Activated CD4-positive, alpha-beta T cell treated with anti-CD3 and anti-CD28 coated beads for 36 hours (primary cell): ENCODE data around the gene ITPRIPL2. TPM values are rescaled to one million over a fixed set of nuclear protein-coding genes. Genes with fewer than 3 reads are reported as not detected.

ENCODE experiments used
- ATAC-seq: fragments of 200-7000 bp; cut with Tn5 transposase; one replicate; pipeline ENCODE4 v1.10.0; 2021; ENCODE audit warnings: mild to moderate bottlenecking, moderate library complexity
- CTCF ChIA-PET: fragments of 350-600 bp; sonication (Branson Sonifier 250); formaldehyde crosslinking; loops from one replicate; lab custom pipeline; 2021; ENCODE audit warnings: antibody characterized with exemption; lab: Charles Lee
- POLR2A ChIA-PET: fragments of 350-600 bp; sonication (Branson Sonifier 250); formaldehyde crosslinking; loops from one replicate; lab custom pipeline; 2021; ENCODE audit warnings: antibody characterized with exemption, inconsistent platforms; lab: Charles Lee
- DNase-seq: peaks from one replicate; pipeline ENCODE4 v3.0.0-alpha.2; 2020
- H3K27ac Mint-ChIP-seq: one replicate; pipeline ENCODE4 v1.8.0; 2021; ENCODE audit warnings: mixed read lengths
- H3K27me3 Mint-ChIP-seq: one replicate; pipeline ENCODE4 v1.8.0; 2021; ENCODE audit warnings: mixed read lengths
- H3K36me3 Mint-ChIP-seq: one replicate; pipeline ENCODE4 v1.8.0; 2021; ENCODE audit warnings: low read depth, mixed read lengths
- H3K4me1 Mint-ChIP-seq: one replicate; pipeline ENCODE4 v1.8.0; 2021; ENCODE audit warnings: mixed read lengths
- H3K4me3 Mint-ChIP-seq: one replicate; pipeline ENCODE4 v1.8.0; 2021; ENCODE audit warnings: mild to moderate bottlenecking, moderate library complexity, mixed read lengths
- H3K9me3 Mint-ChIP-seq: one replicate; pipeline ENCODE4 v1.8.0; 2021; ENCODE audit warnings: low read depth, mixed read lengths
- intact Hi-C, 2 experiments: fragments of 100-400 bp; cut with DNase I in 1 of 2; cut with micrococcal nuclease in 1 of 2; formaldehyde crosslinking; loops; one replicate each; pipeline versions ENCODE4 v1.14.2 to v1.15.1; 2022 to 2024; cut with DNase I, micrococcal nuclease
- total RNA-seq, 2 experiments: library from RNA; stranded (reverse); gene quantifications; one replicate each; pipeline ENCODE4 v1.2.3, GENCODE V29; 2021

Gene ITPRIPL2
- total RNA-seq, 2 experiments from 2014 or later = 2.4 to 4.2 TPM

DNA sequence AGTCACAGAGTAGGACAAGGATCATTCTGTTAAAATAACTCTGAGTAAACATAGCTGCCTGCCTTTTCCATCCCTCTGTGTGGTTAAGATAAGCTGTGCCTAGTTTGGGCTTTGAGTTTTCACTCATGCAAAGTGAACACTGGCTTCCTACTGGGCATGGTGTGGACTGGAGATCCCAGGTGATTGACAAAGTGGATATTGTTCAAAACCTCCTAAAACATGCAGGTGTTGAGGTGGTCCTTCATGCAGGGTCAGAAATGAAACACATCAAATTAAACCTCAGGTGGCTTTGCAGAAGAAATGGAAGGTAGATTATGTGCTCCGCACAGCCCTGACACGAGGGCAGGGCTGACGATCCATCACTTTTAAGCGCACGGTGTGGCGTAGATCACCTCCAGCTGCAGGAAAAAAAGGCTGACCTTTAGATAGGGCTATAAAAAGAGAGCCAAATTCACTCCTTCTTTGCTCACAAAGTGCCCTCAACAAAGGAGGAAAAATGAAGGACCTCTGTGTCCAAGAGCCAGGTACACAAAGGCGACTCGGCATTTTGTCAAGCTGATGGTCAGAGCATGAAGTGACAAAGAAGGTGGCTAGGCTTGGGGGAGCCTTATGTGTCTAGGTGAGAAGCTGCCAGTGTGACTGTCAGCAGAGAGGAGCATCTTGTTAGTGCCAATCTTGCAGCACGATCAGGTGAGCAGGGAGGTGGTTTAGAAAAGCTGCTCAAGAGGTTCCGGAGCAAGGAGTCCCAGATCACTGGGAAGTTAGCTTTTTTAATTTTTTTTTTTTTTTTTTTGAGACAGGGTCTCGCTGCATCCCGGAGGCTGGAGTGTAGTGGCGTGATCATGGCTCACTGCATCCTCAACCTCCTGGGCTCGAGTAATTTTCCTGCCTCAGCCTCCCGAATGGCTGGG, 19.9 kb upstream of the ITPRIPL2 start:
- ChIA-PET POLR2A (no interaction called here), CTCF (interaction anchor here (1.1 to 1.9 kb wide), 5 partner anchors 7 to 409 kb away, joined by 3 to 5 read pairs (median 4); no protein-coding TSS in a partner anchor)
- ATAC-seq (no peak), DNase-seq (no peak)
- H3K4me1 Mint-ChIP-seq = peaks cover 14% of the 10 kb centered on the region
- intact Hi-C loops = no loop called here
- H3K27ac Mint-ChIP-seq = no peak overlapping the region
- H3K4me3 Mint-ChIP-seq = no peak overlapping the region
- H3K27me3 Mint-ChIP-seq = peaks cover 12% of the 10 kb centered on the region
- peaks cover 11% of the 10 kb centered on the region for H3K9me3 Mint-ChIP-seq
- peaks cover 5% of the 10 kb centered on the region for H3K36me3 Mint-ChIP-seq

DNA sequence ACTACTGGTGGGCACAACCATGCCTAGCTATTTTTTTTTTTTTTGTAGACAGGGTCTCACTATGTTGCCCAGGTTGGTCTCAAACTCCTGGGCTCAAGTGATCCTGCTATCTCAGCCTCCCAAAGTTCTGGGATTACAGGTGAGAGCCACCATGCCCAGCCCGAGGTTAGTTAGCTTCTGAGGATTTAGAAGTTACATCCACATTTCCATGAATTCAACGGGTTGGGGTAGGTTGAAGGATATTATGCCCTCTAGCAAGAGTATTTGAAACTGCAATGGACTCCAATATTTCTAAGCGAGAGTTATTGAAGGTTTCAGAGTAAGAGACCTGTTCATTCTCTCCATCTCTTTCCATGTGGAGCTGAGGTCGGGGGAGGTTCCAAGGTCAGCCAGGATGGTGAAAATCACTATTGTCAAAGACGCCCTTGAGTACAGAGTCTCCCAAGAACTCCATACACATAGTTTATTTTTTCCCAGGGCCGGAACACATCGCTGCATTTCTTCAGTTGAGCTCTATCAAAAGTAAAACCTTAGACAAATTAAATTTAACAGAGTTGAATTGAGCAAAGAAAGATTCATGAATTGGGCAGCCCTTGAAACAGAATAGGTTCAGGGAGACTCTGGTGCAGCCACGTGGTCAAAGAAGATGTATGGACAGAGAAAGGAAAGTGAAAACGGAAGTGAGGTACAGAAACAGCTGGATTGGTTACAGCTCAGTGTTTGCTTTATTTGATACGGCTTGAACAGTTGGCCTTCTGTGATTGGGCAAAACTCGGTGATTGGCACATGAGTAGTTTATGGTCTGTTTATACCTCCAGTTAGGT, 19.0 kb upstream of the ITPRIPL2 start:
- Mint-ChIP-seq H3K4me3 (no peak overlapping the region), H3K27me3 (peaks cover 12% of the 10 kb centered on the region), H3K36me3 (peaks cover 5% of the 10 kb centered on the region), H3K9me3 (peaks cover 11% of the 10 kb centered on the region), H3K27ac (peak overlapping the region; percentile 56), H3K4me1 (peaks cover 14% of the 10 kb centered on the region)
- DNase-seq = peak; percentile 11
- intact Hi-C loops = no loop called here
- CTCF ChIA-PET = interaction anchor here (0.6 to 1.9 kb wide), 6 partner anchors 8 to 408 kb away, joined by 3 to 5 read pairs (median 4); no protein-coding TSS in a partner anchor
- POLR2A ChIA-PET = interaction anchor here (0.5 kb wide), 1 partner anchor 300 kb away, joined by 5 read pairs; no protein-coding TSS in a partner anchor
- ATAC-seq = peak; percentile 57

DNA sequence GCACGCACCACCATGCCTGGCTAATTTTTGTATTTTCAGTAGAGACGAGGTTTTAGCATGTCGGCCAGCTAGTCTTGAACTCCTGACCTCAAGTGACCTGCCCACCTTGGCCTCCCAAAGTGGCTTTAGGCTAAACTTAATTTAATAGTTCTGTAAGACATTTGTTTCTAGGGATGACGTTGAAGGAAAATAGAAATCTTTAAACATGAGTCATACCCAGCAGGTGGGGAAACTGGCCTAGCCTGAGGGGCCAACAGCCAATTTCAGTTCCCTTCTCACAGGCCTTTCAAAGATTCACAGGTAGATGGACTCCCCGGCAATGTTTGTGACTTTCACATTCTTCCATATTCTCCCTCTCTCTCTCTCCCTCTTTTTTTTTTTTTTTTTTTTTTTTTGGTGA, 18.1 kb upstream of the ITPRIPL2 start:
- H3K4me1 Mint-ChIP-seq = peaks cover 14% of the 10 kb centered on the region
- intact Hi-C loops = no loop called here
- POLR2A ChIA-PET = no interaction called here

DNA sequence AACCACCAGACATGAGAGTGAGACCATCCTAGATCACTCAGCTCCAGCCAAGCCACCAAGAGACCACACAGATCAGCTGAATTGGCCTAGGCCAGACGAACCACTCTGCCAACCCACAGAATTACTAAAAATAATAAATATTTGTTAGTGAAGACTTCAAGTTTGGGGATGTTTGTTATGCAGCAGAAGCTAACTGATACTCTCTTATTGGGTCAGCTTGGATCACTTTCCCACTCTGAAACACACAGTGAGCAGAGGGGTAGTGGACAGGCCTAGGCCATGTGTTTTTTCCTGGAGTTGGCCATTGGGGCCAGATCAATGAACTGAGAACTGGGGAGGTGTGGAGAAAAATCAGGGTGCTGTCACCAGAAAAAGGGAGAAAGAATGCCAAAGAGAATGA, 15.6 kb upstream of the ITPRIPL2 start:
- ChIA-PET POLR2A (no interaction called here), CTCF (interaction anchor here (0.7 kb wide), 1 partner anchor 84 kb away, joined by 5 read pairs; no protein-coding TSS in a partner anchor)
- ATAC-seq (no peak), DNase-seq (no peak)
- no peak overlapping the region for H3K4me3 Mint-ChIP-seq
- H3K4me1 Mint-ChIP-seq = peaks cover 14% of the 10 kb centered on the region
- H3K27ac Mint-ChIP-seq = no peak overlapping the region
- peaks cover 7% of the 10 kb centered on the region for H3K9me3 Mint-ChIP-seq
- intact Hi-C loops = no loop called here
- H3K36me3 Mint-ChIP-seq = peaks cover 3% of the 10 kb centered on the region
- peaks cover 10% of the 10 kb centered on the region for H3K27me3 Mint-ChIP-seq

More for the DNA sequence above, 18.1 kb upstream of the ITPRIPL2 start:
- DNase-seq (no peak), ATAC-seq (no peak)
- Mint-ChIP-seq H3K27ac (no peak overlapping the region), H3K27me3 (peaks cover 12% of the 10 kb centered on the region), H3K4me3 (no peak overlapping the region), H3K9me3 (peaks cover 11% of the 10 kb centered on the region), H3K36me3 (peaks cover 5% of the 10 kb centered on the region)
- CTCF ChIA-PET = interaction anchor here (1.4 kb wide), 1 partner anchor 9 kb away, joined by 5 read pairs; no protein-coding TSS in a partner anchor

DNA sequence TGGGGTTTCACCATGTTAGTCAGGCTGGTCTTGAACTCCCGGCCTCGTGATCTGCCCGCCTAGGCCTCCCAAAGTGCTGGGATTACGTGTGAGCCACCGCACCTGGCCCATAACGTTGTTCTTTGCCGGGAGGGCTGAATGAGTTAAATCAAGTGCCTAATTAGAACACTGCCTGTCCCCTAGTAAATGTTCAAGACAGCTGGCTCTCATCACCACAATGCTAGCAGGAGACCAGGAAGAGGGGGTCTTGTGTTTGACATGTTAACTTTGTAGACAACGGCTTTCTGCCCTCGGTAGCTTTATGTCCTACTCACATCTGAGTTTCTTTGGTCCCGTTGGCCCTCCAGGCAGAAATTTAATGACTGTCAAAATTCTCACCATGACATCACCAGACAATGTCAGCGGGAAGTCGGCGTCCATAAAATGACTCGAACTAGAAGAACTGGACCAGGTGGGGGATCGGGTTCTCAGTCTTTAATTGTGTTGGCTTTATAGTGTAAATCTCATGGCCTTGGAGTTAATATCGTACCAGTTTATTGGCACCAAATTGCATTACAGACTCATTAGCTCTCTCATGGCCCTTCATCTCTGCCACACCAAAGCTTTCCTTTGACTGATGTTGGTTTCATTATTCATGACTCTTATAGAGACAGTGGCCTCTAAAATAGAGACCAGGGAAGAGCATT, 11.4 kb upstream of the ITPRIPL2 start:
- intact Hi-C loops = no loop called here
- H3K27me3 Mint-ChIP-seq = peaks cover 8% of the 10 kb centered on the region
- no peaks in the 10 kb centered on the region for H3K4me1 Mint-ChIP-seq
- peaks cover 3% of the 10 kb centered on the region for H3K36me3 Mint-ChIP-seq
- peaks cover 7% of the 10 kb centered on the region for H3K9me3 Mint-ChIP-seq
- CTCF ChIA-PET = interaction anchor here (1.1 kb wide), 1 partner anchor 35 kb away, joined by 3 read pairs; the partner anchor contains the start of gene COQ7
- no peak for DNase-seq
- no peak for ATAC-seq
- H3K27ac Mint-ChIP-seq = no peak overlapping the region
- no peak overlapping the region for H3K4me3 Mint-ChIP-seq
- POLR2A ChIA-PET = no interaction called here

DNA sequence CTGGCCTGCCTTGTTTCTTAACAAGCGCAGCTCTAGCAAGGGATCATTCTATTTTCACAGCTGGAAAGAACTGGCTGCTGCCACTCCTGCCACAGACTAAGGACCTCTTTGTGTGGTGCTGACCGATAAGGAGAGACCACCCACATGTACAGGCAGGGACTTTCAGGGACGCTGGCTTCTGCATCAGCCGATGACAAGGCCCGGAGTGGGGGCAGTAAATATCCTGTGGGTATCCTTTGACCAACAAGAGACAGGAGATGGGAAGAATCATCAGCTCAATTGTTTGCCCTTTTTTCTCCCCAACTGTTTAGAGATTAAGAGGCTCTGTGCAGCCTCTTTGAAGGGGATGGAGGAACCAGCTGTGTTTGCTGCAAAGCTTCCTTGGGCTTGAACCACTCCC, 9.2 kb upstream of the ITPRIPL2 start:
- ChIA-PET POLR2A (no interaction called here), CTCF (interaction anchor here (1.0 kb wide), 1 partner anchor 19 kb away, joined by 3 read pairs; no protein-coding TSS in a partner anchor)
- Mint-ChIP-seq H3K27ac (no peak overlapping the region), H3K36me3 (no peaks in the 10 kb centered on the region), H3K4me1 (peaks cover 7% of the 10 kb centered on the region), H3K27me3 (peaks cover 3% of the 10 kb centered on the region), H3K4me3 (no peak overlapping the region), H3K9me3 (no peaks in the 10 kb centered on the region)
- no peak for DNase-seq
- intact Hi-C loops = no loop called here
- ATAC-seq = no peak

DNA sequence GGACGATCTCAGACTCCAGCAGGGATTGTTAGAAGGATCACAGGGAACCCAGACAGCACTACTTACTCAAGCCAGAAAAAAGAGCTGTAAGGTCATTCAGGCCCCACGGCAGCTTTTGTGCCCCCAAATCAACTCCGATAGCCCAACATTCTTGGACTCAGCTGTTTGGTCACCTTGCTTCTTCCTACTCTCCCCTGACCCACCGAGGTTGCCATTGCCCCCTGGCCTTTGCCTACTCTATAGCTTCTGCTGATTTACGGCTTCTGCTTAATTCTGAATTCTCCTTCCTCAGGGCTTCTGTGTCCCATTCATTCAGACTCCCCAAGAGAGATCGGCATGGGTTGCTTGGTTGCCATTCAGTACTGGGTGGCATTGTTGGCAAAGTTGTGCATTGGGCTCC, 8.6 kb upstream of the ITPRIPL2 start:
- no peak for DNase-seq
- no peak for ATAC-seq
- H3K27ac Mint-ChIP-seq = no peak overlapping the region
- intact Hi-C loops = no loop called here
- H3K4me3 Mint-ChIP-seq = no peak overlapping the region
- H3K9me3 Mint-ChIP-seq = no peaks in the 10 kb centered on the region
- peaks cover 5% of the 10 kb centered on the region for H3K27me3 Mint-ChIP-seq
- CTCF ChIA-PET = interaction anchor here (1.0 to 1.3 kb wide), 2 partner anchors 19 to 75 kb away, joined by 3 to 5 read pairs; no protein-coding TSS in a partner anchor
- POLR2A ChIA-PET = no interaction called here
- no peaks in the 10 kb centered on the region for H3K36me3 Mint-ChIP-seq
- peaks cover 7% of the 10 kb centered on the region for H3K4me1 Mint-ChIP-seq

DNA sequence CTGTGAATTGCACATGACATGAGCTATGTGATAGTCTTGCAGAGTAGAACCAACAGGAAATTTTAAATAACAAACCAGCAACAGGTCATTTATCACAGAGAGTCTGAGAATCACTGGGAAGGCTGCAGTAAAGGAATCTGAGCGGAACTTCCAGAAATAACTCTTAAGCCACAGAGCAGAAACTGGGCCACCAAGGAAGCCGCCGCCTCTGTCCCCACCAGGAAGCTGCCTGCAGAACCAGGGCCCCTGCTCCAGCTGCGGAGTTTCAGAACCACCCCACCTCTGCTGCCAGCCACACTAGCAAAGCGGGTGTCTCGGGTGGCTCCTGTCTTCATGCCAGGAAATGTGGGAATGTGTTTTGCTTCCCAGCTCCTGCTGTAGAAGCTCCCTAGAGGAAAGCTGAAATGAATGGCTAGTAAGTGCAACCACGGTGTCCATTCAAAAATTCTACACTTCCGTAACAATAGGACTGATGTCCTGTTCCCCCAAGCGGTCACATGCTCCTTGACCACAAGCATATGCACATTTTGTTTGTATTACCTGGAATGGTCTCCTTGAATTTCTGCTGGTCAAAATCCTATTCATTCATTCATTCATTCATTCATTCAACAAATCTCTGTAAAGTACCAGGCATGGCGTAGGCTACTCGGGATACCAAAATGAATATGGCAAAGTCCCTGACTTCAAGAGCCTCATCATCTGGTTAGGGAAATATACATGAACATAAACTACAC, 7.7 kb upstream of the ITPRIPL2 start:
- intact Hi-C loops = no loop called here
- POLR2A ChIA-PET = no interaction called here

DNA sequence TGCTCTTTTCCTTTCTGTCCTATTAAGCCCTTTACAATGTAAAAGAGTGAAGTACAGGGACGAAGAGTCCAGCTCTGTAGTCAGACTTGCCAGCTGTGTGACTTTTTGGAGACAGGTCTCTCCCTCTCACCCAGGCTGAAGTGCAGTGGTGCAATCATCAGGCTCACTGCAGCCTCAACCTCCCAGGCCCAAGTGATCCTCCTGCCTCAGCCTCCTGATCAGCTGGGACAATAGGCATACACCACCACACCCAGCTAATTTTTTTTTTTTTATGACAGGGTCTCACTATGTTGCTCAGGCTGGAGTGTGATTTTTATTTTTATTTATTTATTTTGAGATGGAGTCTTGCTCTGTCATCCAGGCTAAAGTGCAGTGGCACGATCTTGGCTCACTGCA, 7.1 kb upstream of the ITPRIPL2 start:
- no peak for DNase-seq
- Mint-ChIP-seq H3K27me3 (peaks cover 5% of the 10 kb centered on the region), H3K4me3 (no peak overlapping the region), H3K36me3 (no peaks in the 10 kb centered on the region), H3K9me3 (no peaks in the 10 kb centered on the region), H3K4me1 (peaks cover 7% of the 10 kb centered on the region), H3K27ac (no peak overlapping the region)
- no peak for ATAC-seq
- ChIA-PET POLR2A (no interaction called here), CTCF (interaction anchor here (1.3 kb wide), 1 partner anchor 21 kb away, joined by 3 read pairs; no protein-coding TSS in a partner anchor)
- intact Hi-C loops = no loop called here

More for the DNA sequence above, 7.7 kb upstream of the ITPRIPL2 start:
- peaks cover 7% of the 10 kb centered on the region for H3K4me1 Mint-ChIP-seq
- DNase-seq = no peak
- CTCF ChIA-PET = interaction anchor here (0.6 to 1.3 kb wide), 4 partner anchors 9 to 74 kb away, joined by 3 to 5 read pairs (median 3); no protein-coding TSS in a partner anchor
- H3K27ac Mint-ChIP-seq = no peak overlapping the region
- H3K27me3 Mint-ChIP-seq = peaks cover 5% of the 10 kb centered on the region
- H3K4me3 Mint-ChIP-seq = no peak overlapping the region
- H3K9me3 Mint-ChIP-seq = no peaks in the 10 kb centered on the region
- H3K36me3 Mint-ChIP-seq = no peaks in the 10 kb centered on the region
- ATAC-seq = no peak
